Loucy (cell line): Measurements from ENCODE around the gene SLC27A2.

Experiments used
- CTCF ChIP-seq: fragments of 200-600 bp; sonication (generic); conservative IDR thresholded peaks from 2 replicates; pipeline ENCODE4 v1.5.1; 2014; ENCODE audit warnings: mild to moderate bottlenecking, antibody characterized with exemption, low read length
- EZH2phosphoT487 ChIP-seq: fragments of 200-600 bp; IDR thresholded peaks from 2 replicates; pipeline ENCODE4 v1.6.1; 2018; ENCODE audit warnings: antibody characterized with exemption, mild to moderate bottlenecking, moderate library complexity, borderline replicate concordance

DNA sequence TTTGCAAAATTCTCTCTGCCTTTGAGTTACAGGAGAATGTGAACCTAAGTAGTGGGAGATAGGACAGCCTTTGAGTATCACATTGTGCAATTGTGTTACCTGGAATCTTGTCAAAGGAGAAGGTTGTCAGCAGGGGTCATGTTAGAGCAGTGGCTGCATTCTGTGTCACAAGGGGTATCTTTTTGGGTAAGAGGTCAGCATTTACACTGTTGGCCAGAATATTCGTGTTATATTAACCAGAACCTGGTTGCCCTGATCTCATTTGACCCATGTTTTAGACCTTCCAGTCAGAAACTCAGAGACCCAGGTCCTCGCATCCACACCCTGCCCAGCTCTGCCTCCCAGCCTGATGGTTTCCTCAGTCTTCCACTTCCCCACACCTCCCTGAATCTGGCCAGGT, 56.3 kb downstream of the SLC27A2 start:
- TF ChIP-seq CTCF (no peak), EZH2phosphoT487 (no peak)
